ENCODE data around the gene SMIM3.

Gene SMIM3

GRCh38 chr5:150765799-150766169, 12.8 kb upstream of the SMIM3 start:
- Histone ChIP-seq H3K9ac (ENCODE audit: low read length) (no peak overlapping the region), H3K36me3 (ENCODE audit: control insufficient read depth, insufficient read depth, low read length) (no peaks in the 10 kb centered on the region), H3K27ac (ENCODE audit: low read depth, low read length) (no peak overlapping the region), H3K9me3 (ENCODE audit: control insufficient read depth, insufficient read depth, low read depth, low read length) (no peaks in the 10 kb centered on the region), H3K4me1 (ENCODE audit: control insufficient read depth, insufficient read depth, low read length) (no peaks in the 10 kb centered on the region), H3K4me3 (ENCODE audit: low read depth, low read length) (no peak overlapping the region), H3K27me3 (ENCODE audit: control insufficient read depth, insufficient read depth, low read length) (peaks cover 3% of the 10 kb centered on the region; the same call in 1 of the 2 replicates)

- peaks cover 3% of the 10 kb centered on the region; the same call in 1 of the 2 replicates for H3K27me3 ChIP-seq (ENCODE audit: control insufficient read depth, insufficient read depth, low read length)
- no peak overlapping the region for H3K27ac ChIP-seq (ENCODE audit: low read depth, low read length)
- no peaks in the 10 kb centered on the region for H3K4me1 ChIP-seq (ENCODE audit: control insufficient read depth, insufficient read depth, low read length)
- no peaks in the 10 kb centered on the region for H3K36me3 ChIP-seq (ENCODE audit: control insufficient read depth, insufficient read depth, low read length)
- H3K4me3 ChIP-seq (ENCODE audit: low read depth, low read length), result no peak overlapping the region
- no peak overlapping the region for H3K9ac ChIP-seq (ENCODE audit: low read length)
- no peaks in the 10 kb centered on the region for H3K9me3 ChIP-seq (ENCODE audit: control insufficient read depth, insufficient read depth, low read depth, low read length)
Observed at GRCh38 chr5:150766251-150766650, 12.3 kb upstream of the SMIM3 start.

- Histone ChIP-seq H3K9ac (ENCODE audit: low read length) (no peak overlapping the region), H3K4me3 (ENCODE audit: low read depth, low read length) (no peak overlapping the region), H3K4me1 (ENCODE audit: control insufficient read depth, insufficient read depth, low read length) (no peaks in the 10 kb centered on the region), H3K9me3 (ENCODE audit: control insufficient read depth, insufficient read depth, low read depth, low read length) (no peaks in the 10 kb centered on the region), H3K27ac (ENCODE audit: low read depth, low read length) (no peak overlapping the region), H3K27me3 (ENCODE audit: control insufficient read depth, insufficient read depth, low read length) (peaks cover 3% of the 10 kb centered on the region; the same call in 1 of the 2 replicates), H3K36me3 (ENCODE audit: control insufficient read depth, insufficient read depth, low read length) (no peaks in the 10 kb centered on the region)
Observed at GRCh38 chr5:150771034-150771795, 7.3 kb upstream of the SMIM3 start.

- Histone ChIP-seq H3K9me3 (ENCODE audit: control insufficient read depth, insufficient read depth, low read depth, low read length) (no peaks in the 10 kb centered on the region), H3K4me1 (ENCODE audit: control insufficient read depth, insufficient read depth, low read length) (peaks cover 8% of the 10 kb centered on the region; the same call in 1 of the 2 replicates), H3K36me3 (ENCODE audit: control insufficient read depth, insufficient read depth, low read length) (no peaks in the 10 kb centered on the region), H3K4me3 (ENCODE audit: low read depth, low read length) (no peak overlapping the region), H3K27ac (ENCODE audit: low read depth, low read length) (no peak overlapping the region), H3K9ac (ENCODE audit: low read length) (no peak overlapping the region), H3K27me3 (ENCODE audit: control insufficient read depth, insufficient read depth, low read length) (peaks cover 15% of the 10 kb centered on the region)
Observed at GRCh38 chr5:150774145-150774544, 4.4 kb upstream of the SMIM3 start.

GRCh38 chr5:150777685-150778084, 872 bp upstream of the SMIM3 start:
- Histone ChIP-seq H3K27me3 (ENCODE audit: control insufficient read depth, insufficient read depth, low read length) (peaks cover 27% of the 10 kb centered on the region), H3K9me3 (ENCODE audit: control insufficient read depth, insufficient read depth, low read depth, low read length) (no peaks in the 10 kb centered on the region), H3K27ac (ENCODE audit: low read depth, low read length) (no peak overlapping the region), H3K36me3 (ENCODE audit: control insufficient read depth, insufficient read depth, low read length) (no peaks in the 10 kb centered on the region), H3K4me1 (ENCODE audit: control insufficient read depth, insufficient read depth, low read length) (peaks cover 19% of the 10 kb centered on the region), H3K9ac (ENCODE audit: low read length) (no peak overlapping the region), H3K4me3 (ENCODE audit: low read depth, low read length) (peak overlapping the region; percentile 74)

GRCh38 chr5:150778088-150778516, 455 bp upstream of the SMIM3 start:
- Histone ChIP-seq H3K4me1 (ENCODE audit: control insufficient read depth, insufficient read depth, low read length) (peaks cover 19% of the 10 kb centered on the region), H3K9ac (ENCODE audit: low read length) (peak overlapping the region; percentile 54), H3K4me3 (ENCODE audit: low read depth, low read length) (peak overlapping the region; percentile 74), H3K27ac (ENCODE audit: low read depth, low read length) (no peak overlapping the region), H3K9me3 (ENCODE audit: control insufficient read depth, insufficient read depth, low read depth, low read length) (no peaks in the 10 kb centered on the region), H3K36me3 (ENCODE audit: control insufficient read depth, insufficient read depth, low read length) (no peaks in the 10 kb centered on the region), H3K27me3 (ENCODE audit: control insufficient read depth, insufficient read depth, low read length) (peaks cover 27% of the 10 kb centered on the region)

- Histone ChIP-seq H3K27me3 (ENCODE audit: control insufficient read depth, insufficient read depth, low read length) (peaks cover 27% of the 10 kb centered on the region), H3K27ac (ENCODE audit: low read depth, low read length) (no peak overlapping the region), H3K4me3 (ENCODE audit: low read depth, low read length) (peak overlapping the region; percentile 74), H3K36me3 (ENCODE audit: control insufficient read depth, insufficient read depth, low read length) (no peaks in the 10 kb centered on the region), H3K4me1 (ENCODE audit: control insufficient read depth, insufficient read depth, low read length) (peaks cover 27% of the 10 kb centered on the region), H3K9me3 (ENCODE audit: control insufficient read depth, insufficient read depth, low read depth, low read length) (no peaks in the 10 kb centered on the region), H3K9ac (ENCODE audit: low read length) (peak overlapping the region; percentile 40)
Observed at GRCh38 chr5:150779397-150780186, 1.0 kb downstream of the SMIM3 start.

GRCh38 chr5:150780187-150780692, 1.7 kb downstream of the SMIM3 start:
- peaks cover 27% of the 10 kb centered on the region for H3K27me3 ChIP-seq (ENCODE audit: control insufficient read depth, insufficient read depth, low read length)
- no peak overlapping the region for H3K27ac ChIP-seq (ENCODE audit: low read depth, low read length)
- no peak overlapping the region for H3K4me3 ChIP-seq (ENCODE audit: low read depth, low read length)
- H3K9ac ChIP-seq (ENCODE audit: low read length), result no peak overlapping the region
- H3K9me3 ChIP-seq (ENCODE audit: control insufficient read depth, insufficient read depth, low read depth, low read length), result no peaks in the 10 kb centered on the region
- H3K36me3 ChIP-seq (ENCODE audit: control insufficient read depth, insufficient read depth, low read length), result no peaks in the 10 kb centered on the region
- peaks cover 27% of the 10 kb centered on the region for H3K4me1 ChIP-seq (ENCODE audit: control insufficient read depth, insufficient read depth, low read length)

- Histone ChIP-seq H3K9me3 (ENCODE audit: control insufficient read depth, insufficient read depth, low read depth, low read length) (no peaks in the 10 kb centered on the region), H3K27me3 (ENCODE audit: control insufficient read depth, insufficient read depth, low read length) (peaks cover 27% of the 10 kb centered on the region), H3K27ac (ENCODE audit: low read depth, low read length) (no peak overlapping the region), H3K4me1 (ENCODE audit: control insufficient read depth, insufficient read depth, low read length) (peaks cover 27% of the 10 kb centered on the region), H3K36me3 (ENCODE audit: control insufficient read depth, insufficient read depth, low read length) (no peaks in the 10 kb centered on the region), H3K4me3 (ENCODE audit: low read depth, low read length) (no peak overlapping the region), H3K9ac (ENCODE audit: low read length) (no peak overlapping the region)
Observed at GRCh38 chr5:150780816-150781221, 2.3 kb downstream of the SMIM3 start.

GRCh38 chr5:150781706-150782614, 3.4 kb downstream of the SMIM3 start:
- Histone ChIP-seq H3K4me3 (ENCODE audit: low read depth, low read length) (no peak overlapping the region), H3K4me1 (ENCODE audit: control insufficient read depth, insufficient read depth, low read length) (peaks cover 27% of the 10 kb centered on the region), H3K9me3 (ENCODE audit: control insufficient read depth, insufficient read depth, low read depth, low read length) (no peaks in the 10 kb centered on the region), H3K36me3 (ENCODE audit: control insufficient read depth, insufficient read depth, low read length) (no peaks in the 10 kb centered on the region), H3K27ac (ENCODE audit: low read depth, low read length) (no peak overlapping the region), H3K9ac (ENCODE audit: low read length) (no peak overlapping the region), H3K27me3 (ENCODE audit: control insufficient read depth, insufficient read depth, low read length) (peaks cover 26% of the 10 kb centered on the region)
